Measurements from ENCODE around the gene MXD3. TPM values are rescaled to one million over a fixed set of nuclear protein-coding genes. Genes with fewer than 3 reads are reported as not detected.
A peak's percentile ranks its signal among the peaks of the same experiment; 100 is the strongest.

Gene MXD3
- total and polyA plus RNA-seq, 2 of the 4 experiments (the other 2 are of a cell fraction), result 7.3 to 12.9 TPM

- H2AK5ac ChIP-seq (ENCODE audit: low read depth, low read length), result no peak overlapping the region
- no peak overlapping the region for H4K91ac ChIP-seq (ENCODE audit: insufficient read depth, low read depth, low read length)
- no peak overlapping the region for H3K4me2 ChIP-seq (ENCODE audit: low read depth, low read length)
- H2AK9ac ChIP-seq (replicated peaks; ENCODE audit: low read depth, low read length, poor library complexity), result no peak overlapping the region
- H3K4ac ChIP-seq (ENCODE audit: low read depth, low read length), result no peak overlapping the region
- H4K5ac ChIP-seq (ENCODE audit: low read depth, low read length), result no peak overlapping the region
- H4K20me1 ChIP-seq (ENCODE audit: insufficient read depth, low read length), result no peaks in the 10 kb centered on the region
- DNase-seq, result no peak
- POLR2A ChIA-PET (ENCODE audit: unreplicated experiment), result no interaction called here
- H2BK5ac ChIP-seq (ENCODE audit: low read depth, low read length, poor library complexity, severe bottlenecking), result no peak overlapping the region
- peaks cover 5 to 21% of the 10 kb centered on the region in 2 experiments; a peak in 3 of 4 replicates for H3K79me1 ChIP-seq (ENCODE audit: low read depth in 1 of 2, low read length in 2 of 2)
- H3K9ac ChIP-seq (ENCODE audit: low read depth, low read length), result no peak overlapping the region
- H3K27me3 ChIP-seq (ENCODE audit: control insufficient read depth, insufficient read depth, low read length), result no peaks in the 10 kb centered on the region
- no peak overlapping the region for H2BK20ac ChIP-seq (ENCODE audit: low read depth, low read length)
- no peaks in the 10 kb centered on the region for H3K9me1 ChIP-seq (ENCODE audit: insufficient read depth, low read length)
- no peak overlapping the region for H3K27ac ChIP-seq (ENCODE audit: insufficient read depth, low read length)
- in situ Hi-C loops (cut with MboI; ENCODE audit: low sequenced_read_pairs), result no loop called here
- no CpG with 5 or more reads among the region's 3 CpGs for WGBS, 2 experiments (ENCODE audit: extremely low coverage in 2 of 2, insufficient read length in 1 of 2)
- H2AFZ ChIP-seq (replicated peaks; ENCODE audit: low read length, poor library complexity), result no peak overlapping the region
- H3K23ac ChIP-seq (ENCODE audit: low read depth, low read length), result no peak overlapping the region
- TSS peak; percentile 23 for BruUV-seq (replicated peaks)
- no peak overlapping the region for H3K56ac ChIP-seq (ENCODE audit: extremely low read depth, insufficient read depth, low read length)
- intact Hi-C loops (cut with micrococcal nuclease), result no loop called here
- no peak for ATAC-seq (ENCODE audit: low read depth)
- H3K9me3 ChIP-seq (ENCODE audit: control insufficient read depth, insufficient read depth, low read length), result no peaks in the 10 kb centered on the region
- TF ChIP-seq RCOR1 (IDR thresholded peaks at IDR 0.05; ENCODE audit: insufficient replicate concordance, low read length), result no peak
- no peak for TF ChIP-seq RFX5 (IDR thresholded peaks at IDR 0.05; ENCODE audit: low read depth, low read length)
- TF ChIP-seq MAZ (IDR thresholded peaks at IDR 0.05; ENCODE audit: borderline replicate concordance, low read depth, low read length), result no peak
- no peak for TF ChIP-seq RAD21 (IDR thresholded peaks at IDR 0.05; ENCODE audit: low read length)
- no peak for TF ChIP-seq POLR2A (IDR thresholded peaks at IDR 0.05; ENCODE audit: low read depth, low read length)
- TF ChIP-seq MXI1 (IDR thresholded peaks at IDR 0.05; ENCODE audit: borderline replicate concordance, low read depth, low read length), result no peak
- no peak for TF ChIP-seq CEBPB (IDR thresholded peaks at IDR 0.05; ENCODE audit: low read depth, low read length)
- TF ChIP-seq FOS (IDR thresholded peaks at IDR 0.05; ENCODE audit: low read depth, low read length), result no peak
- TF ChIP-seq MAFK (IDR thresholded peaks at IDR 0.05; ENCODE audit: low read depth, low read length), result no peak
- no peak for TF ChIP-seq NFE2L2 (IDR thresholded peaks at IDR 0.05; ENCODE audit: low read depth, low read length)
- TF ChIP-seq SMC3 (IDR thresholded peaks at IDR 0.05; ENCODE audit: low read depth, low read length), result no peak
- no peak for TF ChIP-seq CTCF (conservative IDR thresholded peaks at IDR 0.05; ENCODE audit: low read depth, low read length)
- TF ChIP-seq, protein P1, sequence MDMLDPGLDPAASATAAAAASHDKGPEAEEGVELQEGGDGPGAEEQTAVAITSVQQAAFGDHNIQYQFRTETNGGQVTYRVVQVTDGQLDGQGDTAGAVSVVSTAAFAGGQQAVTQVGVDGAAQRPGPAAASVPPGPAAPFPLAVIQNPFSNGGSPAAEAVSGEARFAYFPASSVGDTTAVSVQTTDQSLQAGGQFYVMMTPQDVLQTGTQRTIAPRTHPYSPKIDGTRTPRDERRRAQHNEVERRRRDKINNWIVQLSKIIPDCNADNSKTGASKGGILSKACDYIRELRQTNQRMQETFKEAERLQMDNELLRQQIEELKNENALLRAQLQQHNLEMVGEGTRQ (IDR thresholded peaks at IDR 0.05; ENCODE audit: low read depth, low read length), result no peak
- peaks cover under 1% of the 10 kb centered on the region; the same call in 1 of the 2 replicates for H3K4me1 ChIP-seq (ENCODE audit: control insufficient read depth, insufficient read depth, low read length)
- no peak overlapping the region for H2BK120ac ChIP-seq (ENCODE audit: low read depth, low read length)
- no peak overlapping the region for H2BK15ac ChIP-seq (ENCODE audit: low read depth, low read length)
- dilution Hi-C loops (cut with HindIII; ENCODE audit: low sequenced_read_pairs, unreplicated experiment), result no loop called here
- H3K4me3 ChIP-seq (ENCODE audit: insufficient read depth, low read depth, low read length), result no peak overlapping the region
- CTCF ChIA-PET, result no interaction called here
- H3K18ac ChIP-seq (ENCODE audit: low read depth, low read length), result no peak overlapping the region
- H3K36me3 ChIP-seq (ENCODE audit: control insufficient read depth, insufficient read depth, low read length), result peaks cover 48% of the 10 kb centered on the region
- H3K14ac ChIP-seq (replicated peaks; ENCODE audit: low read depth, low read length), result no peak overlapping the region
- H4K8ac ChIP-seq (ENCODE audit: low read depth in 2 of 2, low read length in 2 of 2), result no peak overlapping the region
Observed at GRCh38 chr5:177294632-177295031, 17.1 kb downstream of the MXD3 start.
